Activated CD8-positive, alpha-beta T cell treated with anti-CD3 and anti-CD28 coated beads for 36 hours (primary cell): Measurements from ENCODE around the gene LRRC15. TPM values are rescaled to one million over a fixed set of nuclear protein-coding genes. Genes with fewer than 3 reads are reported as not detected.

ENCODE experiments used
- ATAC-seq: fragments of 200-7000 bp; cut with Tn5 transposase; one replicate; pipeline ENCODE4 v1.10.0; 2021; ENCODE audit warnings: mild to moderate bottlenecking, moderate library complexity
- CTCF ChIA-PET: fragments of 350-600 bp; sonication (Branson Sonifier 250); formaldehyde crosslinking; loops from one replicate; lab custom pipeline; 2021; ENCODE audit warnings: antibody characterized with exemption; lab: Charles Lee
- POLR2A ChIA-PET: fragments of 350-600 bp; sonication (Branson Sonifier 250); formaldehyde crosslinking; loops from one replicate; lab custom pipeline; 2021; ENCODE audit warnings: antibody characterized with exemption; lab: Charles Lee
- DNase-seq: peaks from one replicate; pipeline ENCODE4 v3.0.0-alpha.2; 2020
- H3K27ac Mint-ChIP-seq: one replicate; pipeline ENCODE4 v1.8.0; 2021; ENCODE audit warnings: mild to moderate bottlenecking, mixed read lengths
- H3K27me3 Mint-ChIP-seq: one replicate; pipeline ENCODE4 v1.8.0; 2021; ENCODE audit warnings: mixed read lengths
- H3K36me3 Mint-ChIP-seq: one replicate; pipeline ENCODE4 v1.8.0; 2021; ENCODE audit warnings: low read depth, mixed read lengths
- H3K4me1 Mint-ChIP-seq: one replicate; pipeline ENCODE4 v1.8.0; 2021; ENCODE audit warnings: low read depth, mixed read lengths
- H3K4me3 Mint-ChIP-seq: one replicate; pipeline ENCODE4 v1.8.0; 2021; ENCODE audit warnings: mild to moderate bottlenecking, moderate library complexity, mixed read lengths
- H3K9me3 Mint-ChIP-seq: one replicate; pipeline ENCODE4 v1.8.0; 2021; ENCODE audit warnings: mixed read lengths
- CTCF ChIP-seq: fragments of 200-600 bp; IDR thresholded peaks from one replicate; pipeline ENCODE4 v1.8.0; 2022; ENCODE audit warnings: antibody characterized with exemption, mild to moderate bottlenecking
- intact Hi-C: fragments of 100-400 bp; cut with micrococcal nuclease; formaldehyde crosslinking; loops from one replicate; pipeline ENCODE4 v1.10.0; 2022
- total RNA-seq, 2 experiments: library from RNA; stranded (reverse); gene quantifications; one replicate each; pipeline ENCODE4 v1.2.3, GENCODE V29; 2021

The LRRC15 gene
- not detected for total RNA-seq

- no peak for ATAC-seq
- H3K27ac Mint-ChIP-seq: no peak within 1 kb of the TSS
- POLR2A ChIA-PET: no interaction called here
- H3K4me1 Mint-ChIP-seq: no peaks in the 10 kb centered on the region
- TF ChIP-seq CTCF: no peak
- CTCF ChIA-PET: no interaction called here
- H3K4me3 Mint-ChIP-seq: no peak within 1 kb of the TSS
- no peak for DNase-seq
- intact Hi-C loops: no loop called here
- no peaks in the 10 kb centered on the region for H3K9me3 Mint-ChIP-seq
- H3K27me3 Mint-ChIP-seq: peaks cover 23% of the 10 kb centered on the region
- no peaks in the 10 kb centered on the region for H3K36me3 Mint-ChIP-seq
Observed at GRCh38 chr3:194369522-194370279, at the start of gene LRRC15. Gene LRRC15 (minus strand): TSS chr3:194369743. CDS start chr3:194361043, 8,700 bp downstream.

GRCh38 chr3:194418671-194419070 is 49.1 kb upstream of the LRRC15 start:
- POLR2A ChIA-PET: no interaction called here
- peaks cover 25% of the 10 kb centered on the region for H3K36me3 Mint-ChIP-seq

DNA sequence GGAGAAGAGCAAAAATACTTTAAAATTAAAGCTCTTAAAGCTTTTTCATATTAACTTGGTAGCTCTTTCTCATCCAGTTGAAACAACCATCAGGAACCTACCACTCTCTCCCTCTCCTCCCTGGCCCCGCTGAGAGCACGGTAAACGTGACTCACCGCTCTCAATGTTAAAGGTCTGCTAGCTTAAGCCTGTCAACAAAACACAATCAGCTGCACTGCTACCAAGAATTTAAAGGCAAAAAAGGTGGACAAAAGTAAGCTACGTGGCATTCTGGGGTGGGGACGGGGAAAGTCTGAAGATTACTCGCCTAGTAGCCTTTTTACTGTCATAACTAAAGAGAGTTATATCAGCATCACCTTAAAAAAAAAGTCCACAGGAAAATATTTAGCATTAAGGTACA is 37.9 kb upstream of the LRRC15 start:
- Mint-ChIP-seq H3K4me1 (peaks cover 6% of the 10 kb centered on the region), H3K36me3 (peaks cover 32% of the 10 kb centered on the region), H3K27ac (no peak overlapping the region), H3K27me3 (no peaks in the 10 kb centered on the region), H3K4me3 (no peak overlapping the region), H3K9me3 (no peaks in the 10 kb centered on the region)
- ChIA-PET CTCF (interaction anchor here (0.8 to 15.5 kb wide), 8 partner anchors 9 to 187 kb away, joined by 3 to 188 read pairs (median 4); no protein-coding TSS in a partner anchor), POLR2A (interaction anchor here (0.6 to 4.3 kb wide), 2 partner anchors 10 to 69 kb away, joined by 3 to 21 read pairs; no protein-coding TSS in a partner anchor)
- ATAC-seq (peak; percentile 49), DNase-seq (peak; percentile 37)
- intact Hi-C loops: no loop called here
- TF ChIP-seq CTCF: no peak

More at GRCh38 chr3:194418671-194419070, 49.1 kb upstream of the LRRC15 start:
- intact Hi-C loops: no loop called here
- no peak for TF ChIP-seq CTCF
- no peak overlapping the region for H3K27ac Mint-ChIP-seq
- CTCF ChIA-PET: no interaction called here
- DNase-seq: no peak
- no peak overlapping the region for H3K4me3 Mint-ChIP-seq
- H3K27me3 Mint-ChIP-seq: no peaks in the 10 kb centered on the region
- no peaks in the 10 kb centered on the region for H3K9me3 Mint-ChIP-seq
- no peaks in the 10 kb centered on the region for H3K4me1 Mint-ChIP-seq
- no peak for ATAC-seq

DNA sequence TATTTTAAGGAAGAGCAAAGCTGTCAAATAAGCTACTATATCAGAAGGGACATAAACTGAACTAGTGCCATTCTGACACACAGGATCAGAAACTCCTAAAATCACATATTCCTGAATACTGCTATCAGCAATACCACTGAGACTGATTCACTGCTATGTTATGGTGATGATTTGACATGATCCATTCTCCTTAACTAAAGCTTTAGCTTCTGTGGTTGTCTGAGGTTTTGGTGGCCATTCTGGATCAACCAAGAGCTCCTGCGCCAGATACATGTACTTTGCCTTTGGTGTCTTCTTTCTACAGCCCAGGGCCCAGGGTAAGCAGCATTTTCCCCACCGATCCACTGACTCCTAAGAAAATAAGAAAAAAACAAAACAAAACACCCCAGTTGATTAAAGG is 36.2 kb upstream of the LRRC15 start:
- ChIA-PET POLR2A (interaction anchor here (4.3 kb wide), 1 partner anchor 9 kb away, joined by 21 read pairs; no protein-coding TSS in a partner anchor), CTCF (interaction anchor here (0.5 to 15.5 kb wide), 6 partner anchors 9 to 188 kb away, joined by 3 to 188 read pairs (median 14); no protein-coding TSS in a partner anchor)
- peaks cover 6% of the 10 kb centered on the region for H3K4me1 Mint-ChIP-seq
- H3K4me3 Mint-ChIP-seq: no peak overlapping the region
- no peaks in the 10 kb centered on the region for H3K27me3 Mint-ChIP-seq
- no peak for TF ChIP-seq CTCF
- H3K27ac Mint-ChIP-seq: no peak overlapping the region
- DNase-seq (no peak), ATAC-seq (no peak)
- peaks cover 26% of the 10 kb centered on the region for H3K36me3 Mint-ChIP-seq
- H3K9me3 Mint-ChIP-seq: no peaks in the 10 kb centered on the region
- intact Hi-C loops: loop anchor here (2.0 kb wide), 1 partner anchor 71 kb away; no protein-coding TSS in a partner anchor
